Transverse colon (tissue), 4 donors: ENCODE data around the gene ATP2B3.

Experiments used
- POLR2A ChIP-seq: fragments of 450-650 bp; IDR thresholded peaks from one replicate; pipeline ENCODE4 v1.6.1; 2016; ENCODE audit warnings: antibody characterized with exemption, mild to moderate bottlenecking, moderate library complexity
- POLR2AphosphoS5 ChIP-seq, 3 donors: sonication (generic); formaldehyde crosslinking; IDR thresholded peaks; one replicate each; pipeline ENCODE4 v1.6.1; 2016; ENCODE audit warnings: antibody characterized with exemption in 3 of 3
- TF ChIP-seq, protein P1 (sequence below), 5 experiments: fragments of 200-600 bp in 3 of 5; fragments of 450-650 bp in 2 of 5; sonication (generic) in 3 of 5; IDR thresholded peaks; 1 replicate in 2 of 5; 2 replicates in 3 of 5; pipeline ENCODE4 v1.5.1; 2016 to 2017; ENCODE audit warnings: antibody characterized with exemption in 5 of 5, inconsistent platforms in 3 of 5, mild to moderate bottlenecking in 2 of 5, moderate library complexity in 1 of 5

DNA sequence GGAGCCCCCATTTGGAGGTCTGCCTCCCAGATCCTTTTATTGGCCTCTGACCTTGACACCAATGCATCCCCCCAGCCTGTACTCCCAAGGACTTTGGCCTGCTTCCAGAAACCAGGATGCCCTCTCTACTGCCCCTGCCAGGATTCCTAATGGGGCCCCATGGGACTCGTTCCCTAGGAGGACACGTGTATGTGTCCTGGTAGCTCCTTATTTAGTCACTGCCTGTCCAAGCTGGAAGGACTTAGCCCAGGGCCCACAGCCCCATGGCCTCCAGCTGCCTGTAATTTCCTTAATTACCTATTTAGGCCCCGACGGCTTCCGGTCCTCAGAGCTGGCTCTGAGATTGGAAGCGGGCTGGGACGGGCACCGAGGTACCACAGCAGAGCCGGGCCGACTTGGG lies 9.4 kb downstream of the ATP2B3 start:
- TF ChIP-seq POLR2AphosphoS5 (IDR thresholded peaks at IDR 0.05) (no peak), POLR2A (no peak)
- TF ChIP-seq, protein P1, sequence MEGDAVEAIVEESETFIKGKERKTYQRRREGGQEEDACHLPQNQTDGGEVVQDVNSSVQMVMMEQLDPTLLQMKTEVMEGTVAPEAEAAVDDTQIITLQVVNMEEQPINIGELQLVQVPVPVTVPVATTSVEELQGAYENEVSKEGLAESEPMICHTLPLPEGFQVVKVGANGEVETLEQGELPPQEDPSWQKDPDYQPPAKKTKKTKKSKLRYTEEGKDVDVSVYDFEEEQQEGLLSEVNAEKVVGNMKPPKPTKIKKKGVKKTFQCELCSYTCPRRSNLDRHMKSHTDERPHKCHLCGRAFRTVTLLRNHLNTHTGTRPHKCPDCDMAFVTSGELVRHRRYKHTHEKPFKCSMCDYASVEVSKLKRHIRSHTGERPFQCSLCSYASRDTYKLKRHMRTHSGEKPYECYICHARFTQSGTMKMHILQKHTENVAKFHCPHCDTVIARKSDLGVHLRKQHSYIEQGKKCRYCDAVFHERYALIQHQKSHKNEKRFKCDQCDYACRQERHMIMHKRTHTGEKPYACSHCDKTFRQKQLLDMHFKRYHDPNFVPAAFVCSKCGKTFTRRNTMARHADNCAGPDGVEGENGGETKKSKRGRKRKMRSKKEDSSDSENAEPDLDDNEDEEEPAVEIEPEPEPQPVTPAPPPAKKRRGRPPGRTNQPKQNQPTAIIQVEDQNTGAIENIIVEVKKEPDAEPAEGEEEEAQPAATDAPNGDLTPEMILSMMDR (IDR thresholded peaks at IDR 0.05), result no peak
